ENCODE results near the gene HEMGN. TPM values are rescaled to one million over a fixed set of nuclear protein-coding genes. Genes with fewer than 3 reads are reported as not detected.

The HEMGN gene
- total RNA-seq, 3 donors from 2014 or later, result not detected

DNA sequence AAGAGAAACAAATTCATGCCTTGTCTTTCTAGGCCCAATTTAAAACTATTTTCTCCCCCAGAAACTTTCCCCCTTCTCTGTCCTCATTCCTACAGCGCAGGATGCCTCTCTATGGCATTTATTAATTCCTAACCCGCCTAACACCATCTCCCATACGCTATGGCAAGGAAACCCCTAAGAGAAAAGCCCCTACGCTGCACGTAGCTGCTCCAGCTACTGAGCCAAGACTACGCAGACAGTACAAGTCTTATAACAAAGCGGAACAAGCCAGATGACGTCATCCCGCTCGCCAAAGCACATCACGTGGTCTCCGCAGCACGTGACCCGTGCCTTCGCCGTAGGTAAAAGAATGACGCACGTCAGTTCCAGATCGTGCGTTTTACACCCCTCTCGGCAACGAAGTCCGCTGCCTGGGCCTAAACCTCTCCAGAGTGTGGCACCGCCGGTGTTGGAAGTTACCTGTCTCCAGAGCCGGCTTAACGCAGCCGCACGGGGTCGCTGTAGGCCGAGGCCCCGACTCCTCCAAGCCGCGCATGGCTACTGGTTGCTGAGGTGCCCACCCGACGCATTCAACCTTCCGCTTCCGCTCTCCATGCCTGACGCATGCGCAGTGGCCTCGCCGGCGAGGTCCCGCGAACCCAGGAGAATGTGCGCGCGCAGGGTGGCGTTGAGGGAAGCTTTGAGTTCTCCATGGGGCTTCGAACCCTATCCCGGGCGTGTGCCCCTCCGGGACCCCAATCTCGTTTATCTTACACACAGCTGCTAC lies 15.8 kb downstream of the HEMGN start, which contains the start of gene TRMO:
Gene TRMO (minus strand): TSS at position 542 of the 766 bp plus-strand sequence. CDS start 7 bp downstream, at position 535.
- Histone ChIP-seq H3K36me3 (no peaks in the 10 kb centered on the region), H3K27me3 (no peaks in the 10 kb centered on the region), H3K9me3 (no peaks in the 10 kb centered on the region), H3K4me1 (peaks cover 0 to 8% of the 10 kb centered on the region in 2 donors), H3K4me3 (peak within 1 kb of the TSS; percentile 56 to 89 (median 69)), H3K27ac (peak within 1 kb of the TSS; percentile 100)
- TF ChIP-seq CTCF (IDR thresholded peaks at IDR 0.05) (peak; percentile 28 to 74 (median 68)), POLR2A (IDR thresholded peaks at IDR 0.05) (peak; percentile 96), POLR2AphosphoS5 (IDR thresholded peaks at IDR 0.05) (peak; percentile 100)
- intact Hi-C loops (cut with DNase I; ENCODE audit: low total_unique reads), result loop anchor here (2.0 to 5.0 kb wide), 2 partner anchors 271 to 335 kb away; partner anchors contain the start of genes CORO2A and TBC1D2
- DNase-seq (ENCODE audit: low spot score in 2 of 2), result peak; percentile 97

DNA sequence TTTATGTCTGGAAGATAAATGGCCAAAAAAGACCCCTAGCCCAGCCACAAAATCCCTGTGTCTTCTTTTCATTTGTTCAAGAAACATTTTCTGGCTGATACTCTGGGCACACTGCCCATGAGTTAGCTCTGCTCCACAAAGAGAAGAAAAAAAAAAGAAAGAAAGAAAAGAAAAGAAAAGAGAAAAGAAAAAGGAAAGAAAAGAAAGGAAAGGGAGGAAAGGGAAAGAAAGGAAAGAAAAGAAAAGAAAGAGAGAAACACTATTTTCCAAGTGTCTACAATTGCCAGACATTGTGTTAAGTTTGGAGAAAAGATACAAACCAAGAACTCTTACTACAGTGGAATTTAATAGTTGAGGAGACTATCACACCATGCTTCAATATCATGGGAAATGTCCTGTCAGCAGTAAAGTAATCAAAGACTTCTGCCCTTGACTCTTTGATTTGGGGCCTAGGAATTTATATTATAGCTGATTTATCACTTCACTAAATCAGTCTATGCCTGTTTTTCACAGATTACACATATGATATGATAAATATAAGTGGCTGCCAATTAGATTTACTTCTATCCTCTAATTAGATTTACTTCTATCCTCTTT lies 18.7 kb downstream of the HEMGN start:
- TF ChIP-seq POLR2AphosphoS5 (IDR thresholded peaks at IDR 0.05), result no peak
- TF ChIP-seq POLR2A (IDR thresholded peaks at IDR 0.05), result no peak
- TF ChIP-seq CTCF (IDR thresholded peaks at IDR 0.05), result no peak
- H3K36me3 ChIP-seq, result no peaks in the 10 kb centered on the region
- no peaks in the 10 kb centered on the region for H3K27me3 ChIP-seq
- no peak overlapping the region for H3K4me3 ChIP-seq
- H3K4me1 ChIP-seq, result peaks cover 0 to 8% of the 10 kb centered on the region in 2 donors
- DNase-seq (ENCODE audit: low spot score in 2 of 2), result no peak
- no peak overlapping the region for H3K27ac ChIP-seq
- intact Hi-C loops (cut with DNase I; ENCODE audit: low total_unique reads), result no loop called here
- no peaks in the 10 kb centered on the region for H3K9me3 ChIP-seq

- no peak for DNase-seq (ENCODE audit: low spot score in 2 of 2)
- TF ChIP-seq CTCF (IDR thresholded peaks at IDR 0.05), result no peak
- TF ChIP-seq POLR2AphosphoS5 (IDR thresholded peaks at IDR 0.05), result no peak
- TF ChIP-seq POLR2A (IDR thresholded peaks at IDR 0.05), result no peak
- H3K9me3 ChIP-seq, result no peaks in the 10 kb centered on the region
- H3K36me3 ChIP-seq, result no peaks in the 10 kb centered on the region
- no peak overlapping the region for H3K4me3 ChIP-seq
- intact Hi-C loops (cut with DNase I; ENCODE audit: low total_unique reads), result no loop called here
- no peaks in the 10 kb centered on the region for H3K27me3 ChIP-seq
- H3K4me1 ChIP-seq, result peaks cover 0 to 8% of the 10 kb centered on the region in 2 donors
- H3K27ac ChIP-seq, result no peak overlapping the region
Measured at GRCh38 chr9:97918611-97919010, 19.4 kb downstream of the HEMGN start.

DNA sequence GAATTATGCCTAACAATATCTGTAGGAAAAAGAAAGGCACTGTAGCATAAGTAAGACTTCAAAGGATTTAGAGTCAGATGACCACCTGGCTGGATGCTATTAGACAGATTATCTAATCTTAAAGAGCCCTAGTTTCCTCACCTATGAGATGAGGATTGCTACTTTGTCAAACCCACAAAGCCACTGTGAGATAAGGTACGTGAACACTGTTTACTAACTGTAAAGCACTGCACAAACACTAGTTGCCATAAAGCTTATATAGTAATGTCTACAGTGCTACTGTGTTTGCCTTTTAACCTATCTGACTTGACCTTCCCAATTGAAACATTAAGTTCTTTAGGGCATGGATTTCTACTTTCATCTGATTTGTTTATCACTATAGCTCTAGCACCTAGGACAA lies 26.0 kb downstream of the HEMGN start:
- TF ChIP-seq POLR2AphosphoS5 (IDR thresholded peaks at IDR 0.05) (no peak), POLR2A (IDR thresholded peaks at IDR 0.05) (no peak), CTCF (IDR thresholded peaks at IDR 0.05) (no peak)
- H3K27me3 ChIP-seq, result no peaks in the 10 kb centered on the region
- no peaks in the 10 kb centered on the region for H3K9me3 ChIP-seq
- no peak for DNase-seq (ENCODE audit: low spot score in 2 of 2)
- H3K4me3 ChIP-seq, result no peak overlapping the region
- no peak overlapping the region for H3K27ac ChIP-seq
- H3K4me1 ChIP-seq, result no peaks in the 10 kb centered on the region
- intact Hi-C loops (cut with DNase I; ENCODE audit: low total_unique reads), result no loop called here
- H3K36me3 ChIP-seq, result peaks cover 7% of the 10 kb centered on the region

DNA sequence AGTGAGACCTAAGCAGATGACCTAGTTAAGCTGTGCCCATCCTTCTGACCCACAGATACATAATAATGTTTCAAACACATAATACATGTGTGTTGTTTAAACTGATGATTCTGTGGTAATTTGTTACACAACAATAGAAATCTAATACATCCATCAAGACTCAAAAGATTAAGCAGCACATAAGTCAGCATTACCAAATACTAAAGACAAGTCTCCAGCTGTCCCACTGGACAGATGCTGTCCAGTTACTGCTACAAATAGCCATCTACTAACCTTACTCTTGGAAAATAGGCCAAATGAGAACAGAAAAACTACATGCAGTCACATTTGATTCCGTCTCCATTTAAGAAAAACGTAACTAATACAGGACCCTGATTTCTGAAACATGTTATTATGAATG lies 26.4 kb downstream of the HEMGN start:
- H3K27me3 ChIP-seq, result no peaks in the 10 kb centered on the region
- no peaks in the 10 kb centered on the region for H3K9me3 ChIP-seq
- DNase-seq (ENCODE audit: low spot score in 2 of 2), result no peak
- intact Hi-C loops (cut with DNase I; ENCODE audit: low total_unique reads), result no loop called here
- H3K4me3 ChIP-seq, result no peak overlapping the region
- TF ChIP-seq CTCF (IDR thresholded peaks at IDR 0.05) (no peak), POLR2A (IDR thresholded peaks at IDR 0.05) (no peak), POLR2AphosphoS5 (IDR thresholded peaks at IDR 0.05) (no peak)
- no peaks in the 10 kb centered on the region for H3K4me1 ChIP-seq
- no peak overlapping the region for H3K27ac ChIP-seq
- peaks cover 7% of the 10 kb centered on the region for H3K36me3 ChIP-seq

All from breast epithelium (tissue), 4 donors.